Prostate gland (tissue), 2 donors: Measurements from ENCODE around the gene NR5A2.

Experiments used
- POLR2A ChIP-seq: fragments of 450-650 bp; IDR thresholded peaks from one replicate; pipeline ENCODE4 v1.6.1; 2016; ENCODE audit warnings: antibody characterized with exemption, mild to moderate bottlenecking
- TF ChIP-seq, protein P1 (sequence below), 4 experiments: fragments of 200-600 bp in 2 of 4; fragments of 450-650 bp in 2 of 4; sonication (generic) in 2 of 4; IDR thresholded peaks; 1 replicate in 3 of 4; 2 replicates in 1 of 4; pipeline ENCODE4 v1.5.1; 2016 to 2019; ENCODE audit warnings: antibody characterized with exemption in 4 of 4, mild to moderate bottlenecking in 2 of 4, moderate library complexity in 2 of 4

DNA sequence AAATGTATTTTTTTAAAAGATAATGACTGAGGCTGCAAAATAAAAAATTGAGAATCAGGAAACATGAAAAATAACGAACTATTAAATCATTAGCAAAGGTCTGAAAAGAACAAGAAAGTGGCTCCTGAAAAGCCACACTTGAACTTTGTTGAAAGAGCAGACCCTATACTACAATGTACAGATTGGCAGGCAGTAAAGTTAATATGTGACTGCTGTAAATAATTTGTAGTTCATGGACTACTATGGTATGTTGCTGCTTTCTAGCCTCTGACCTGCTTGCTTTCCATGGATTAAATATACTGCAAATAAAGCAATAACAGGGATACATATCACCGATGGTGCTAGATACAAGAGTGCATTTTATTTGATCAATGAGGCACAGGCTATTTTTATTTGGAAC lies 18.6 kb downstream of the NR5A2 start:
- TF ChIP-seq, protein P1, sequence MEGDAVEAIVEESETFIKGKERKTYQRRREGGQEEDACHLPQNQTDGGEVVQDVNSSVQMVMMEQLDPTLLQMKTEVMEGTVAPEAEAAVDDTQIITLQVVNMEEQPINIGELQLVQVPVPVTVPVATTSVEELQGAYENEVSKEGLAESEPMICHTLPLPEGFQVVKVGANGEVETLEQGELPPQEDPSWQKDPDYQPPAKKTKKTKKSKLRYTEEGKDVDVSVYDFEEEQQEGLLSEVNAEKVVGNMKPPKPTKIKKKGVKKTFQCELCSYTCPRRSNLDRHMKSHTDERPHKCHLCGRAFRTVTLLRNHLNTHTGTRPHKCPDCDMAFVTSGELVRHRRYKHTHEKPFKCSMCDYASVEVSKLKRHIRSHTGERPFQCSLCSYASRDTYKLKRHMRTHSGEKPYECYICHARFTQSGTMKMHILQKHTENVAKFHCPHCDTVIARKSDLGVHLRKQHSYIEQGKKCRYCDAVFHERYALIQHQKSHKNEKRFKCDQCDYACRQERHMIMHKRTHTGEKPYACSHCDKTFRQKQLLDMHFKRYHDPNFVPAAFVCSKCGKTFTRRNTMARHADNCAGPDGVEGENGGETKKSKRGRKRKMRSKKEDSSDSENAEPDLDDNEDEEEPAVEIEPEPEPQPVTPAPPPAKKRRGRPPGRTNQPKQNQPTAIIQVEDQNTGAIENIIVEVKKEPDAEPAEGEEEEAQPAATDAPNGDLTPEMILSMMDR (IDR thresholded peaks at IDR 0.05) = no peak
- no peak for TF ChIP-seq POLR2A
